GM12801 (cell line): ENCODE measurements around the gene ZNF296.

Source experiments
- CTCF ChIP-seq: IDR thresholded peaks from one replicate; pipeline ENCODE4 v1.5.1; 2011; ENCODE audit warnings: control low read depth; ENCODE audit not compliant: insufficient read length; ENCODE audit errors: extremely low read depth

ZNF296 gene

GRCh38 chr19:45095496-45096413, 19.5 kb upstream of the ZNF296 start:
- TF ChIP-seq CTCF = no peak

GRCh38 chr19:45094707-45095106, 18.4 kb upstream of the ZNF296 start:
- no peak for TF ChIP-seq CTCF

- no peak for TF ChIP-seq CTCF
These were observed 17.9 kb upstream of the ZNF296 start for GRCh38 chr19:45094137-45094536.

GRCh38 chr19:45092747-45093678, 16.7 kb upstream of the ZNF296 start, which contains the start of gene PPP1R37:
Gene PPP1R37, plus strand, starts transcription at chr19:45093179. Its CDS starts 147 bp downstream, at chr19:45093326.
- no peak for TF ChIP-seq CTCF

- TF ChIP-seq CTCF = no peak
These were observed 15.0 kb upstream of the ZNF296 start for GRCh38 chr19:45091031-45091923.

- TF ChIP-seq CTCF = no peak
These were observed 14.3 kb upstream of the ZNF296 start for GRCh38 chr19:45090606-45091005.
